HepG2 (cell line): ENCODE measurements around the gene STK32C. TPM values are rescaled to one million over a fixed set of nuclear protein-coding genes. Genes with fewer than 3 reads are reported as not detected.

Source experiments
- ATAC-seq: fragments of 200-7000 bp; cut with Tn5 transposase; 3 replicates; pipeline ENCODE4 v1.9.1; 2020; ENCODE audit warnings: mild to moderate bottlenecking, moderate library complexity
- BruUV-seq: library from RNA; stranded (reverse); fragments of 400-500 nt; replicated peaks from 2 replicates; lab custom pipeline; 2021; lab: Mats Ljungman, UMichigan
- CTCF ChIA-PET: fragments of 300-600 bp; formaldehyde crosslinking; extraction: SDS; loops from one replicate; lab custom pipeline; 2021; ENCODE audit warnings: low total read pairs, inconsistent platforms, low intra/inter-chr PET ratio; lab: Yijun Ruan, JAX
- POLR2A ChIA-PET: fragments of 350-600 bp; sonication (Branson Sonifier 250); formaldehyde crosslinking; loops from one replicate; lab custom pipeline; 2020; ENCODE audit warnings: antibody characterized with exemption, inconsistent platforms; lab: Yijun Ruan, JAX
- DNase-seq: peaks from one replicate; pipeline ENCODE4 v3.0.0-alpha.2; 2015; ENCODE audit warnings: low spot score
- FAIRE-seq: peaks from 3 replicates; lab custom pipeline; 2011; peaks lifted over from hg19 to GRCh38; lab: Jason Lieb, UNC
- H2AFZ ChIP-seq: one replicate; pipeline ENCODE4 v1.6.1; 2011; ENCODE audit warnings: low read length, inconsistent platforms
- H3K27ac ChIP-seq: fragments of 300-600 bp; 3 replicates; pipeline ENCODE4 v1.8.0; 2011; ENCODE audit warnings: mixed run types, mild to moderate bottlenecking, mixed read lengths, low read length, inconsistent platforms; ENCODE audit not compliant: insufficient read depth; ENCODE audit errors: extremely low read length
- H3K27me3 ChIP-seq, 2 experiments: fragments of 200-600 bp in 1 of 2; 2 replicates in 1 of 2; 3 replicates in 1 of 2; pipeline versions ENCODE4 v1.6.0 to v1.8.0; 2011; ENCODE audit warnings: low read length in 2 of 2, mild to moderate bottlenecking in 2 of 2, moderate library complexity in 2 of 2, inconsistent platforms in 1 of 2; ENCODE audit not compliant: insufficient read depth in 2 of 2, control insufficient read depth in 1 of 2
- H3K36me3 ChIP-seq, 2 experiments: fragments of 200-600 bp in 1 of 2; replicated peaks in 1 of 2; 2 replicates in 1 of 2; 3 replicates in 1 of 2; pipeline versions ENCODE4 v1.5.1 to v1.8.0; 2011; ENCODE audit warnings: low read length in 2 of 2, inconsistent platforms in 1 of 2; ENCODE audit not compliant: insufficient read depth in 2 of 2, control insufficient read depth in 1 of 2
- H3K4me1 ChIP-seq: 2 replicates; pipeline ENCODE4 v1.5.1; 2012; ENCODE audit warnings: low read length, inconsistent platforms; ENCODE audit not compliant: insufficient read depth
- H3K4me2 ChIP-seq: 2 replicates; pipeline ENCODE4 v1.6.0; 2011; ENCODE audit warnings: low read depth, low read length, inconsistent platforms
- H3K4me3 ChIP-seq, 3 experiments: fragments of 200-600 bp in 1 of 3; sonication (generic), shearing (Covaris generic) in 1 of 3; replicated peaks in 1 of 3; 2 replicates each; pipeline ENCODE4 v1.5.1; 2011 to 2016; ENCODE audit warnings: low read length in 3 of 3, inconsistent platforms in 2 of 3, low read depth in 2 of 3, mild to moderate bottlenecking in 2 of 3, control low read depth in 1 of 3, mixed read lengths in 1 of 3; ENCODE audit not compliant: insufficient read depth in 1 of 3
- H3K79me2 ChIP-seq: one replicate; pipeline ENCODE4 v1.6.1; 2011; ENCODE audit warnings: low read length, inconsistent platforms; ENCODE audit not compliant: insufficient read depth
- H3K9ac ChIP-seq: 2 replicates; pipeline ENCODE4 v1.6.0; 2011; ENCODE audit warnings: mild to moderate bottlenecking, low read depth, low read length, inconsistent platforms; ENCODE audit not compliant: insufficient read depth
- H3K9me3 ChIP-seq: 2 replicates; pipeline ENCODE4 v1.5.1; 2012; ENCODE audit warnings: mild to moderate bottlenecking, low read length
- H4K20me1 ChIP-seq: 2 replicates; pipeline ENCODE4 v1.6.0; 2011; ENCODE audit warnings: inconsistent platforms, mild to moderate bottlenecking, low read length, moderate library complexity; ENCODE audit not compliant: insufficient read depth
- BCLAF1 ChIP-seq: fragments of 450-650 bp; IDR thresholded peaks from 2 replicates; pipeline ENCODE4 v1.6.1; 2017; ENCODE audit warnings: mild to moderate bottlenecking
- KDM1A ChIP-seq: IDR thresholded peaks from 2 replicates; pipeline ENCODE4 v1.6.1; 2016; ENCODE audit warnings: missing compliant biosample characterization
- NRL ChIP-seq: sonication (generic); formaldehyde crosslinking; IDR thresholded peaks from 2 replicates; pipeline ENCODE4 v1.5.0; 2020; ENCODE audit warnings: missing genetic modification reagents, mild to moderate bottlenecking, moderate library complexity, borderline replicate concordance
- REXO4 ChIP-seq: sonication (generic); formaldehyde crosslinking; IDR thresholded peaks from 2 replicates; pipeline ENCODE4 v1.8.0; 2022; ENCODE audit warnings: missing genetic modification reagents, mild to moderate bottlenecking, borderline replicate concordance
- SAP130 ChIP-seq: IDR thresholded peaks from 2 replicates; pipeline ENCODE4 v1.6.1; 2016; ENCODE audit warnings: low read depth
- SP1 ChIP-seq, 2 experiments: fragments of 450-650 bp in 1 of 2; sonication (generic) in 1 of 2; formaldehyde crosslinking in 1 of 2; IDR thresholded peaks; 2 replicates each; pipeline versions ENCODE4 v1.4.0 to v1.6.1; 2016 to 2020; ENCODE audit warnings: missing genetic modification reagents in 1 of 2
- SP140L ChIP-seq: sonication (generic); formaldehyde crosslinking; IDR thresholded peaks from 2 replicates; pipeline ENCODE4 v1.4.0; 2020; ENCODE audit warnings: missing genetic modification reagents, borderline replicate concordance
- TEF ChIP-seq: sonication (generic); formaldehyde crosslinking; IDR thresholded peaks from 2 replicates; pipeline ENCODE4 v1.5.0; 2020; ENCODE audit warnings: missing genetic modification reagents
- ZBTB2 ChIP-seq: sonication (generic); formaldehyde crosslinking; IDR thresholded peaks from 2 replicates; pipeline ENCODE4 v1.8.0; 2022; ENCODE audit warnings: low read depth, missing genetic modification reagents
- ZNF329 ChIP-seq: sonication (generic); formaldehyde crosslinking; IDR thresholded peaks from 2 replicates; pipeline ENCODE4 v1.9.0; 2021; ENCODE audit warnings: low read depth, mild to moderate bottlenecking, missing genetic modification reagents
- ZNF570 ChIP-seq: sonication (generic); formaldehyde crosslinking; IDR thresholded peaks from 2 replicates; pipeline ENCODE4 v1.4.0; 2020; ENCODE audit warnings: mild to moderate bottlenecking, missing genetic modification reagents, borderline replicate concordance
- ZNF691 ChIP-seq: sonication (generic); formaldehyde crosslinking; IDR thresholded peaks from 2 replicates; pipeline ENCODE4 v1.4.0; 2020; ENCODE audit warnings: missing genetic modification reagents, low read depth, mild to moderate bottlenecking, borderline replicate concordance
- WGBS: methylation state at CpG from one replicate; pipeline ENCODE4 v1.1.6; 2017; ENCODE audit warnings: low lambda C conversion rate; 5-methylcytosine and 5-hydroxymethylcytosine counted together
- in situ Hi-C: cut with HindIII; loops from 2 replicates; pipeline ENCODE4 v1.10.0; 2017; ENCODE audit warnings: low pct_unique_long_range_greater_than_20kb; ENCODE audit not compliant: extremely low pct_ligation_motif_present
- intact Hi-C: fragments of 100-400 bp; cut with micrococcal nuclease; formaldehyde crosslinking; loops from one replicate; pipeline ENCODE4 v1.10.0; 2022; ENCODE audit not compliant: unreplicated experiment
- polyA plus RNA-seq, 8 experiments: library from polyadenylated mRNA; depleted of rRNA in 3 of 8; stranded (reverse) in 7 of 8; unstranded in 1 of 8; fragments of >200 nt; fragmentation: Illumina TruSeq in 4 of 8; extraction: Trizol in 4 of 8; gene quantifications; 2 replicates each; pipeline versions ENCODE4 v1.2.1 to v1.2.3, GENCODE V29; 2011 to 2016; ENCODE audit warnings: low read depth in 4 of 8, missing spikeins in 1 of 8, mixed read lengths in 1 of 8; ENCODE audit not compliant: insufficient read depth in 1 of 8
- total RNA-seq, 5 experiments: library from RNA; depleted of rRNA; stranded (reverse); fragments of >200 nt; fragmentation: Illumina TruSeq; extraction: Trizol; gene quantifications; 2 replicates each; pipeline ENCODE4 v1.2.3, GENCODE V29; 2016; ENCODE audit warnings: low read depth in 1 of 5

The STK32C gene
- total and polyA plus RNA-seq, 2 of the 13 experiments (the other 11 are each of a cell fraction or from before 2014, with no cell fraction given): 10.9 to 19.4 TPM

GRCh38 chr10:132307823-132308586 is at the start of gene STK32C (continued):
- TF ChIP-seq ZBTB2 (CRISPR knock-in tag) (no peak), KDM1A (CRISPR knock-in tag) (no peak), SP1 (IDR thresholded peaks at IDR 0.05) (no peak), SP1 (CRISPR knock-in tag; IDR thresholded peaks at IDR 0.05) (peak; percentile 5; the same call in 1 of the 2 replicates), ZNF570 (CRISPR knock-in tag) (no peak), TEF (no peak), ZNF329 (CRISPR knock-in tag) (no peak), SAP130 (CRISPR knock-in tag) (peak; percentile 54)

GRCh38 chr10:132356621-132357195 is 49.0 kb upstream of the STK32C start:
- H3K79me2 ChIP-seq: no peaks in the 10 kb centered on the region
- ChIA-PET CTCF (interaction anchor here (1.5 kb wide), 1 partner anchor 134 kb away, joined by 3 read pairs; no protein-coding TSS in a partner anchor), POLR2A (no interaction called here)
- DNase-seq: no peak
- no peaks in the 10 kb centered on the region for H3K36me3 ChIP-seq
- H3K4me1 ChIP-seq: no peaks in the 10 kb centered on the region
- H4K20me1 ChIP-seq: no peaks in the 10 kb centered on the region; the same call in 1 of the 2 replicates
- H3K4me2 ChIP-seq: no peak overlapping the region
- H3K27ac ChIP-seq: no peak overlapping the region
- in situ Hi-C loops: no loop called here
- no peak overlapping the region for H3K4me3 ChIP-seq
- FAIRE-seq: no peak
- intact Hi-C loops: no loop called here
- H3K9me3 ChIP-seq: no peaks in the 10 kb centered on the region
- BruUV-seq: no TSS peak
- ATAC-seq: no peak
- H3K27me3 ChIP-seq: no peaks in the 10 kb centered on the region
- no peak overlapping the region for H3K9ac ChIP-seq
- H2AFZ ChIP-seq: no peak overlapping the region
- 85% methylated on average over 8 of the region's 12 CpGs for WGBS
- TF ChIP-seq BCLAF1 (no peak), SP140L (CRISPR knock-in tag) (no peak), ZNF691 (CRISPR knock-in tag) (no peak), REXO4 (CRISPR knock-in tag) (no peak), NRL (no peak)
